PC-3 (cell line): ENCODE measurements around the gene CYP8B1.

ENCODE experiments used
- EZH2 ChIP-seq: fragments of 300-600 bp; sonication (generic); IDR thresholded peaks from one replicate; pipeline ENCODE4 v1.6.1; 2017; ENCODE audit warnings: antibody characterized with exemption, mild to moderate bottlenecking, low read length; ENCODE audit not compliant: unreplicated experiment
- EZH2phosphoT487 ChIP-seq: fragments of 300-600 bp; sonication (generic); IDR thresholded peaks from 2 replicates; pipeline ENCODE4 v1.6.1; 2018; ENCODE audit warnings: mild to moderate bottlenecking, antibody characterized with exemption, low read length, borderline replicate concordance
- TF ChIP-seq, protein P1 (sequence below): fragments of 300-600 bp; sonication (generic); conservative IDR thresholded peaks from 2 replicates; pipeline ENCODE4 v1.5.1; 2017; ENCODE audit warnings: antibody characterized with exemption, low read depth, mild to moderate bottlenecking, low read length

DNA sequence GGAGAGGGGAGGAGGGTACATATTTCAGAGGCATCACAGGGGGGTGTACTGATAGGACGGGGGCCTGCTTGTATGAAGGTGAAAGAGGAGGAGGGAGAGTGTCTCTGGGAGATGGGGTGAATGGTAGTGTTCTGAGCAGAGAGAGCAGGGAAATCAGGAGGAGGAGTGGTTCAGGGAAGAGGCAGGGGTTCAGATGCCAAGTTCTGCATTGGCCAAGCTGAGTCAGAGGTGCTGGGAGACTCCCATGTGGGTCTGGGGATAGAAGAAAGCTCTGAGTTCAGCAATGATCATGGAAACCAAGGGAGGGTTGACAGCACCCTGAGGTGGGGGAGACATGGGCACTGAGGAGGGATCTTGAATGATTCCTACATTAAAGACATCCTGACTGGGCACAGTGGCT, 3.0 kb downstream of the CYP8B1 start:
- TF ChIP-seq, protein P1, sequence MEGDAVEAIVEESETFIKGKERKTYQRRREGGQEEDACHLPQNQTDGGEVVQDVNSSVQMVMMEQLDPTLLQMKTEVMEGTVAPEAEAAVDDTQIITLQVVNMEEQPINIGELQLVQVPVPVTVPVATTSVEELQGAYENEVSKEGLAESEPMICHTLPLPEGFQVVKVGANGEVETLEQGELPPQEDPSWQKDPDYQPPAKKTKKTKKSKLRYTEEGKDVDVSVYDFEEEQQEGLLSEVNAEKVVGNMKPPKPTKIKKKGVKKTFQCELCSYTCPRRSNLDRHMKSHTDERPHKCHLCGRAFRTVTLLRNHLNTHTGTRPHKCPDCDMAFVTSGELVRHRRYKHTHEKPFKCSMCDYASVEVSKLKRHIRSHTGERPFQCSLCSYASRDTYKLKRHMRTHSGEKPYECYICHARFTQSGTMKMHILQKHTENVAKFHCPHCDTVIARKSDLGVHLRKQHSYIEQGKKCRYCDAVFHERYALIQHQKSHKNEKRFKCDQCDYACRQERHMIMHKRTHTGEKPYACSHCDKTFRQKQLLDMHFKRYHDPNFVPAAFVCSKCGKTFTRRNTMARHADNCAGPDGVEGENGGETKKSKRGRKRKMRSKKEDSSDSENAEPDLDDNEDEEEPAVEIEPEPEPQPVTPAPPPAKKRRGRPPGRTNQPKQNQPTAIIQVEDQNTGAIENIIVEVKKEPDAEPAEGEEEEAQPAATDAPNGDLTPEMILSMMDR, result no peak
- TF ChIP-seq EZH2phosphoT487 (no peak), EZH2 (no peak)
